Embryonic facial prominence (tissue), 1 donor: ENCODE measurements around the gene TSPO.

ENCODE experiments used
- DNase-seq: peaks from one replicate; pipeline ENCODE4 v3.0.0-alpha.2; 2016; ENCODE audit errors: extremely low spot score

TSPO gene

GRCh38 chr22:43159484-43160178 lies 8.3 kb downstream of the TSPO start:
- DNase-seq: no peak

- DNase-seq: no peak
These were observed 9.3 kb downstream of the TSPO start for GRCh38 chr22:43160497-43161126.

- no peak for DNase-seq
These were observed 11.2 kb downstream of the TSPO start for GRCh38 chr22:43162412-43163150.

GRCh38 chr22:43163241-43163795 lies 12.0 kb downstream of the TSPO start:
- no peak for DNase-seq

GRCh38 chr22:43164636-43165035 lies 13.3 kb downstream of the TSPO start:
- no peak for DNase-seq

GRCh38 chr22:43166132-43166930 lies 15.0 kb downstream of the TSPO start:
- no peak for DNase-seq

- DNase-seq: no peak
These were observed 15.7 kb downstream of the TSPO start for GRCh38 chr22:43167001-43167589.

- DNase-seq: no peak
These were observed 17.3 kb downstream of the TSPO start for GRCh38 chr22:43168471-43169309.

- DNase-seq: no peak
These were observed 18.2 kb downstream of the TSPO start for GRCh38 chr22:43169310-43170130.

GRCh38 chr22:43170131-43170480 lies 18.7 kb downstream of the TSPO start:
- no peak for DNase-seq

- DNase-seq: no peak
These were observed 19.7 kb downstream of the TSPO start for GRCh38 chr22:43171019-43171491.

- no peak for DNase-seq
These were observed 20.2 kb downstream of the TSPO start for GRCh38 chr22:43171607-43172006.

- no peak for DNase-seq
These were observed 20.8 kb downstream of the TSPO start for GRCh38 chr22:43172191-43172590.

- no peak for DNase-seq
These were observed 22.2 kb downstream of the TSPO start for GRCh38 chr22:43173566-43173965.

GRCh38 chr22:43173976-43174720 lies 22.8 kb downstream of the TSPO start:
- DNase-seq: no peak

- DNase-seq: no peak
These were observed 23.7 kb downstream of the TSPO start for GRCh38 chr22:43174941-43175531.

- DNase-seq: no peak
These were observed 24.7 kb downstream of the TSPO start for GRCh38 chr22:43176090-43176489.

GRCh38 chr22:43177479-43177878 lies 26.1 kb downstream of the TSPO start:
- DNase-seq: no peak
